HEK293 (cell line): ENCODE data around the gene MAML3.

Experiments
- CTCF ChIA-PET: fragments of 350-600 bp; formaldehyde crosslinking; extraction: SDS; loops from one replicate; lab custom pipeline; 2021; ENCODE audit warnings: antibody characterized with exemption; lab: Yijun Ruan, JAX
- POLR2A ChIA-PET: fragments of 300-600 bp; formaldehyde crosslinking; extraction: SDS; loops from one replicate; lab custom pipeline; 2020; ENCODE audit warnings: antibody characterized with exemption, inconsistent platforms; lab: Yijun Ruan, JAX
- H3K27ac ChIP-seq: fragments of 200-500 bp; sonication (Bioruptor generic); 2 replicates; pipeline ENCODE4 v1.5.1; 2014; ENCODE audit warnings: low read depth, low read length, control low read depth, inconsistent platforms; ENCODE audit errors: extremely low read depth
- H3K36me3 ChIP-seq, 2 experiments: fragments of 200-500 bp in 1 of 2; sonication (Bioruptor generic) in 1 of 2; 1 replicate in 1 of 2; 2 replicates in 1 of 2; pipeline ENCODE4 v1.5.1; 2014 to 2017; ENCODE audit warnings: inconsistent platforms in 2 of 2, low read length in 2 of 2; ENCODE audit not compliant: control insufficient read depth in 2 of 2, insufficient read depth in 1 of 2
- H3K4me1 ChIP-seq: fragments of 200-500 bp; sonication (Bioruptor generic); 2 replicates; pipeline ENCODE4 v1.5.1; 2014; ENCODE audit warnings: mild to moderate bottlenecking, low read length, inconsistent platforms; ENCODE audit not compliant: control insufficient read depth, insufficient read depth
- H3K4me3 ChIP-seq: 2 replicates; pipeline ENCODE4 v1.5.1; 2011; ENCODE audit warnings: low read depth, mild to moderate bottlenecking, control low read depth, low read length, moderate library complexity
- H3K9me3 ChIP-seq: fragments of 200-500 bp; sonication (Bioruptor generic); 2 replicates; pipeline ENCODE4 v1.5.1; 2014; ENCODE audit warnings: low read depth, low read length, inconsistent platforms; ENCODE audit not compliant: control insufficient read depth, insufficient read depth
- PRDM6 ChIP-seq: fragments of 450-650 bp; formaldehyde crosslinking; IDR thresholded peaks from 2 replicates; pipeline ENCODE4 v1.5.1; 2017; ENCODE audit warnings: missing biosample characterization, missing genetic modification characterization
- YY1 ChIP-seq: fragments of 450-650 bp; formaldehyde crosslinking; IDR thresholded peaks from 2 replicates; pipeline ENCODE4 v1.5.1; 2018; ENCODE audit warnings: missing biosample characterization, missing genetic modification characterization
- ZNF214 ChIP-seq: fragments of 450-650 bp; formaldehyde crosslinking; IDR thresholded peaks from 2 replicates; pipeline ENCODE4 v1.5.1; 2017; ENCODE audit warnings: missing biosample characterization, mild to moderate bottlenecking, missing genetic modification characterization, borderline replicate concordance
- ZNF221 ChIP-seq: fragments of 450-650 bp; formaldehyde crosslinking; IDR thresholded peaks from 2 replicates; pipeline ENCODE4 v1.5.1; 2017; ENCODE audit warnings: missing biosample characterization, missing genetic modification characterization, borderline replicate concordance
- ZNF292 ChIP-seq: fragments of 450-650 bp; formaldehyde crosslinking; IDR thresholded peaks from 2 replicates; pipeline ENCODE4 v1.5.1; 2016; ENCODE audit warnings: low read depth, missing biosample characterization, missing genetic modification characterization, borderline replicate concordance
- ZNF354C ChIP-seq: fragments of 450-650 bp; formaldehyde crosslinking; IDR thresholded peaks from 2 replicates; pipeline ENCODE4 v1.5.1; 2016; ENCODE audit warnings: missing biosample characterization, missing genetic modification characterization, low read depth, borderline replicate concordance
- ZNF366 ChIP-seq: fragments of 450-650 bp; formaldehyde crosslinking; conservative IDR thresholded peaks from 2 replicates; pipeline ENCODE4 v1.5.1; 2016; ENCODE audit warnings: missing biosample characterization, missing genetic modification characterization
- ZNF398 ChIP-seq: fragments of 450-650 bp; formaldehyde crosslinking; IDR thresholded peaks from 2 replicates; pipeline ENCODE4 v1.5.1; 2017; ENCODE audit warnings: missing biosample characterization, missing genetic modification characterization
- ZNF433 ChIP-seq: fragments of 450-650 bp; formaldehyde crosslinking; IDR thresholded peaks from 2 replicates; pipeline ENCODE4 v1.5.1; 2016; ENCODE audit warnings: missing biosample characterization, missing genetic modification characterization, low read depth
- ZNF449 ChIP-seq: fragments of 450-650 bp; formaldehyde crosslinking; IDR thresholded peaks from 2 replicates; pipeline ENCODE4 v1.5.1; 2017; ENCODE audit warnings: missing biosample characterization, mild to moderate bottlenecking, missing genetic modification characterization, moderate library complexity
- ZNF530 ChIP-seq: fragments of 450-650 bp; formaldehyde crosslinking; IDR thresholded peaks from 2 replicates; pipeline ENCODE4 v1.5.1; 2016; ENCODE audit warnings: low read depth, missing biosample characterization, missing genetic modification characterization
- ZNF76 ChIP-seq: fragments of 450-650 bp; formaldehyde crosslinking; IDR thresholded peaks from 2 replicates; pipeline ENCODE4; 2016; ENCODE audit warnings: low read depth, missing biosample characterization, missing genetic modification characterization, borderline replicate concordance
- ZNF791 ChIP-seq: fragments of 450-650 bp; formaldehyde crosslinking; IDR thresholded peaks from 2 replicates; pipeline ENCODE4 v1.5.1; 2016; ENCODE audit warnings: missing biosample characterization, missing genetic modification characterization
- ZNF830 ChIP-seq: fragments of 450-650 bp; IDR thresholded peaks from 2 replicates; pipeline ENCODE4 v1.5.0; 2018; ENCODE audit warnings: missing biosample characterization, missing genetic modification characterization, low read depth, mild to moderate bottlenecking, moderate library complexity
- ZNF837 ChIP-seq: fragments of 450-650 bp; formaldehyde crosslinking; IDR thresholded peaks from 2 replicates; pipeline ENCODE4 v1.5.1; 2016; ENCODE audit warnings: missing biosample characterization, missing genetic modification characterization
- ZSCAN16 ChIP-seq: fragments of 450-650 bp; formaldehyde crosslinking; IDR thresholded peaks from 2 replicates; pipeline ENCODE4 v1.5.1; 2016; ENCODE audit warnings: missing biosample characterization, missing genetic modification characterization
- ZSCAN30 ChIP-seq: fragments of 450-650 bp; IDR thresholded peaks from 2 replicates; pipeline ENCODE4 v1.5.1; 2018; ENCODE audit warnings: missing biosample characterization, mild to moderate bottlenecking, missing genetic modification characterization, moderate library complexity

Gene MAML3

GRCh38 chr4:139762720-139763119, 391.3 kb downstream of the MAML3 start (continued):
- TF ChIP-seq ZNF398 (tag by site-specific recombination) = no peak
- TF ChIP-seq ZNF292 (tag by site-specific recombination) = no peak
- no peak for TF ChIP-seq ZSCAN16 (tag by site-specific recombination)
- TF ChIP-seq, all 188 proteins: peak for 0

GRCh38 chr4:139761461-139761860, 392.5 kb downstream of the MAML3 start:
- Histone ChIP-seq H3K4me1 (peaks cover 5% of the 10 kb centered on the region; the same call in 1 of the 2 replicates), H3K9me3 (no peaks in the 10 kb centered on the region), H3K36me3 (no peaks in the 10 kb centered on the region), H3K27ac (no peak overlapping the region), H3K4me3 (no peak overlapping the region)
- ChIA-PET CTCF (interaction anchor here (0.7 kb wide), 1 partner anchor 16 kb away, joined by 3 read pairs; no protein-coding TSS in a partner anchor), POLR2A (no interaction called here)
- TF ChIP-seq ZNF530 (tag by site-specific recombination) (no peak), ZNF791 (tag by site-specific recombination) (no peak), ZNF221 (tag by site-specific recombination) (no peak), ZNF398 (tag by site-specific recombination) (no peak), ZNF433 (tag by site-specific recombination) (no peak), ZNF830 (tag by site-specific recombination) (no peak), PRDM6 (tag by site-specific recombination) (no peak), ZNF449 (tag by site-specific recombination) (no peak), ZNF366 (tag by site-specific recombination) (no peak), ZNF354C (tag by site-specific recombination) (no peak), ZNF76 (tag by site-specific recombination) (no peak), ZSCAN30 (tag by site-specific recombination) (no peak), YY1 (tag by site-specific recombination) (no peak), ZNF214 (tag by site-specific recombination) (no peak), ZNF837 (tag by site-specific recombination) (no peak)
